Loucy (cell line): ENCODE data around the gene MYT1.
"Not testable (repeated sequence)": the region's sequence is repeated elsewhere in the genome, so short reads cannot be mapped to it uniquely, and the experiment has no call there.

Experiments used
- H2AFZ ChIP-seq: fragments of 200-600 bp; sonication (generic); 2 replicates; pipeline ENCODE4 v1.6.0; 2016; ENCODE audit warnings: antibody characterized with exemption, mild to moderate bottlenecking, low read length, moderate library complexity
- H3F3A ChIP-seq: fragments of 200-600 bp; 2 replicates; pipeline ENCODE4 v1.6.0; 2016; ENCODE audit warnings: antibody characterized with exemption, low read depth, mild to moderate bottlenecking
- H3K27me3 ChIP-seq: fragments of 200-600 bp; sonication (generic); 2 replicates; pipeline ENCODE4 v1.6.1; 2014; ENCODE audit warnings: low read length, mild to moderate bottlenecking; ENCODE audit not compliant: insufficient read depth, poor library complexity, severe bottlenecking
- H3K36me3 ChIP-seq: fragments of 200-600 bp; sonication (generic); 2 replicates; pipeline ENCODE4 v1.6.1; 2016; ENCODE audit warnings: low read length; ENCODE audit not compliant: insufficient read depth
- H3K4me1 ChIP-seq: fragments of 200-600 bp; sonication (generic); 2 replicates; pipeline ENCODE4 v1.5.1; 2014; ENCODE audit warnings: low read length, mild to moderate bottlenecking; ENCODE audit not compliant: insufficient read depth, poor library complexity, severe bottlenecking
- H3K4me2 ChIP-seq: fragments of 200-600 bp; sonication (generic); 2 replicates; pipeline ENCODE4 v1.6.0; 2014; ENCODE audit warnings: antibody characterized with exemption, low read length, low read depth, mild to moderate bottlenecking; ENCODE audit not compliant: poor library complexity, severe bottlenecking
- H3K4me3 ChIP-seq: fragments of 200-600 bp; sonication (generic); 2 replicates; pipeline ENCODE4 v1.5.1; 2014; ENCODE audit warnings: low read length, mild to moderate bottlenecking, mixed read lengths; ENCODE audit not compliant: poor library complexity, severe bottlenecking
- H3K79me2 ChIP-seq: fragments of 200-600 bp; sonication (generic); 2 replicates; pipeline ENCODE4 v1.6.1; 2014; ENCODE audit warnings: low read length; ENCODE audit not compliant: insufficient read depth
- H3K9ac ChIP-seq: fragments of 200-600 bp; sonication (generic); 2 replicates; pipeline ENCODE4 v1.6.0; 2014; ENCODE audit warnings: mild to moderate bottlenecking, low read depth, low read length, moderate library complexity; ENCODE audit not compliant: poor library complexity, severe bottlenecking
- H3K9me2 ChIP-seq: fragments of 200-600 bp; sonication (generic); replicated peaks from 2 replicates; pipeline ENCODE4 v1.6.1; 2016; ENCODE audit warnings: low read depth, low read length, mixed read lengths
- H3K9me3 ChIP-seq: fragments of 200-600 bp; sonication (generic); 2 replicates; pipeline ENCODE4 v1.6.1; 2014; ENCODE audit warnings: mild to moderate bottlenecking, antibody characterized with exemption, low read length, low read depth; ENCODE audit not compliant: insufficient read depth
- H4K20me1 ChIP-seq: fragments of 200-600 bp; sonication (generic); 2 replicates; pipeline ENCODE4 v1.6.0; 2014; ENCODE audit warnings: antibody characterized with exemption, low read length, mild to moderate bottlenecking; ENCODE audit not compliant: insufficient read depth, poor library complexity, severe bottlenecking
- EZH2phosphoT487 ChIP-seq: fragments of 200-600 bp; IDR thresholded peaks from 2 replicates; pipeline ENCODE4 v1.6.1; 2018; ENCODE audit warnings: antibody characterized with exemption, mild to moderate bottlenecking, moderate library complexity, borderline replicate concordance
- TF ChIP-seq, protein P1 (sequence below): fragments of 200-600 bp; sonication (generic); conservative IDR thresholded peaks from 2 replicates; pipeline ENCODE4 v1.5.1; 2014; ENCODE audit warnings: mild to moderate bottlenecking, antibody characterized with exemption, low read length

Gene MYT1

DNA sequence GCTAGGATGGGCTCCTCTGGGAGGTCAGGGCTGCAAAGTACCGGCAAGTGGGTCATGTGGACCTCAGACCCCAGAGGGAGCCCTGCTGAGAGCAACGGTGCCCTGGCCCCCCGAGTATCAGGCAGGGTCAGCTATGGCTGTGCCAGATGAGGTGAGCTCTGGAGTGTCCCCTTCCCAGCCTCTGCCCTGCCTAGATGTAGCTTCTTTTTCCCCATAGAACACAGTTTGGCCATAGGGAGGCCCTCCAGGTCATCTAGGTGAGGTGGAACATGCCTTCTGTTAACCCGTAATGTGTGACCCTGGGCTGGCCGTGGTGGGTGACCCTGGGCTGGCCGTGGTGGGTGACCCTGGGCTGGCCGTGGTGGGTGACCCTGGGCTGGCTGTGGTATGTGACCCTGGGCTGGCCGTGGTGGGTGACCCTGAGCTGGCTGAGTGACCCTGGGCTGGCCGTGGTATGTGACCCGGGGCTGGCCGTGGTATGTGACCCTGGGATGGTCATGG lies 70.1 kb downstream of the MYT1 start:
- Histone ChIP-seq H3K9ac (no peak overlapping the region), H2AFZ (no peak overlapping the region), H3K36me3 (no peaks in the 10 kb centered on the region), H3F3A (no peaks in the 10 kb centered on the region), H3K4me3 (no peak overlapping the region), H3K9me2 (no peaks in the 10 kb centered on the region), H3K27me3 (no peaks in the 10 kb centered on the region), H3K9me3 (peaks cover 12% of the 10 kb centered on the region; the same call in 1 of the 2 replicates), H3K79me2 (no peaks in the 10 kb centered on the region), H4K20me1 (no peaks in the 10 kb centered on the region), H3K4me1 (peaks cover 3% of the 10 kb centered on the region), H3K4me2 (no peak overlapping the region)
- TF ChIP-seq EZH2phosphoT487 = no peak

DNA sequence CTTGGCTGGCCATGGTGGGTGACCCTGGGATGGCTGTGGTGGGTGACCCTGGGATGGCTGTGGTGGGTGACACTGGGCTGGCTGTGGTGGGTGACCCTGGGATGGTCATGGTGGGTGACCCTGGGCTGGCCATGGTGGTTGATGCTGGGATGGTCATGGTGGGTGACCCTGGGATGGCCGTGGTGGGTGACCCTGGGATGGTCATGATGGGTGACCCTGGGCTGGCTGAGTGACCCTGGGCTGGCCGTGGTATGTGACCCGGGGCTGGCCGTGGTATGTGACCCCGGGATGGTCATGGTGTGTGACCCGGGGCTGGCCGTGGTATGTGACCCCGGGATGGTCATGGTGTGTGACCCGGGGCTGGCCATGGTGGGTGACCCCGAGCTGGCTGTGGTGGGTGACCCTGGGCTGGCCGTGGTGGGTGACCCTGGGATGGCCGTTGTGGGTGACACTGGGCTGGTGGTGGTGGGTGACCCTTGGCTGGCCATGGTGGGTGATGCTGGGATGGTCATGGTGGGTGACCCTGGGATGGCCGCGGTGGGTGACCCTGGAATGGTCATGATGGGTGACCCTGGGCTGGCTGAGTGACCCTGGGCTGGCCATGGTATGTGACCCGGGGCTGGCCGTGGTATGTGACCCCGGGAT lies 70.8 kb downstream of the MYT1 start:
- H3K9ac ChIP-seq, H3K4me2 ChIP-seq, H3K79me2 ChIP-seq, H3K9me2 ChIP-seq, H3K4me1 ChIP-seq, H3K4me3 ChIP-seq, H3K36me3 ChIP-seq, H4K20me1 ChIP-seq, H2AFZ ChIP-seq, H3F3A ChIP-seq, H3K27me3 ChIP-seq: not testable (repeated sequence)
- peaks cover 12% of the 10 kb centered on the region; the same call in 1 of the 2 replicates for H3K9me3 ChIP-seq

DNA sequence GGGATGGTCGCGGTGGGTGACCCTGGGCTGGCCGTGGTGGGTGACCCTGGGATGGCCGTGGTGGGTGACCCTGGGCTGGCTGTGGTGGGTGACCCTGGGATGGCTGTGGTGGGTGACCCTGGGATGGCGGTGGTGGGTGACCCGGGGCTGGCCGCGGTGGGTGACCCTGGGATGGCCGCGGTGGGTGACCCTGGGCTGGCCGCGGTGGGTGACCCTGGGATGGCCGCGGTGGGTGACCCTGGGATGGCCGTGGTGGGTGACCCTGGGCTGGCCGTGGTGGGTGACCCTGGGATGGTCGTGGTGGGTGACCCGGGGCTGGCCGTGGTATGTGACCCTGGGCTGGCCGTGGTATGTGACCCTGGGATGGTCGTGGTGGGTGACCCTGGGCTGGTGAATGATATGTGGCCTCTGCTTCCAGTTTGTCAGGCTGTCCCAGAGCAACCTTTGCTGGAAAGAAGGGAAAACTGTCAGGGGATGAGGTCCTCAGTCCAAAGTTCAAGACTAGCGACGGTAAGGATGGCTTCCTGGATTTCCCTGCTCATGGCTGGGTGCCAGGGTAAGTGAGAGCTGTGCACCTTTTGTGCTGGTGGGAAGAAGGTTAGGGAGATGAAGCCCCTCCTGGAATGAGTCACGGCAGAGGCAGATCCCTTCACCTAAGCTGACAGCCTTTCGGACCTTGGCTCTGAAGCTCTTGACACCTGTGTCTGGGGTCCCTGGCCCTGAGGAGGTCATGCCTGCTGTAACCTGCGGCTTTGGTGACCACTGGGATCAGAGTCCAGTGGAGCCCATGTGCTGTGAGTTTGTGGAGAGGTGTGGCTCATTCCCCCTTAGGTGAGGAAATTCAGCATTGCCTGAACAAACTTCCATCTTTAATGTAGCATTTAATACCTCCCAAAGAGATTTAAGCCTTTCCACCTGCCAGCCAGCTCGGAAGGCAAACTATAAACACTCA lies 72.2 kb downstream of the MYT1 start:
- Histone ChIP-seq H3K36me3 (no peaks in the 10 kb centered on the region), H3K27me3 (no peaks in the 10 kb centered on the region), H3K4me1 (peaks cover 3% of the 10 kb centered on the region), H3K4me2 (no peak overlapping the region), H3K4me3 (no peak overlapping the region), H2AFZ (no peak overlapping the region), H3F3A (no peaks in the 10 kb centered on the region), H3K79me2 (no peaks in the 10 kb centered on the region), H3K9me2 (no peaks in the 10 kb centered on the region), H4K20me1 (no peaks in the 10 kb centered on the region), H3K9me3 (peaks cover 17% of the 10 kb centered on the region; the same call in 1 of the 2 replicates), H3K9ac (no peak overlapping the region)
- TF ChIP-seq, protein P1, sequence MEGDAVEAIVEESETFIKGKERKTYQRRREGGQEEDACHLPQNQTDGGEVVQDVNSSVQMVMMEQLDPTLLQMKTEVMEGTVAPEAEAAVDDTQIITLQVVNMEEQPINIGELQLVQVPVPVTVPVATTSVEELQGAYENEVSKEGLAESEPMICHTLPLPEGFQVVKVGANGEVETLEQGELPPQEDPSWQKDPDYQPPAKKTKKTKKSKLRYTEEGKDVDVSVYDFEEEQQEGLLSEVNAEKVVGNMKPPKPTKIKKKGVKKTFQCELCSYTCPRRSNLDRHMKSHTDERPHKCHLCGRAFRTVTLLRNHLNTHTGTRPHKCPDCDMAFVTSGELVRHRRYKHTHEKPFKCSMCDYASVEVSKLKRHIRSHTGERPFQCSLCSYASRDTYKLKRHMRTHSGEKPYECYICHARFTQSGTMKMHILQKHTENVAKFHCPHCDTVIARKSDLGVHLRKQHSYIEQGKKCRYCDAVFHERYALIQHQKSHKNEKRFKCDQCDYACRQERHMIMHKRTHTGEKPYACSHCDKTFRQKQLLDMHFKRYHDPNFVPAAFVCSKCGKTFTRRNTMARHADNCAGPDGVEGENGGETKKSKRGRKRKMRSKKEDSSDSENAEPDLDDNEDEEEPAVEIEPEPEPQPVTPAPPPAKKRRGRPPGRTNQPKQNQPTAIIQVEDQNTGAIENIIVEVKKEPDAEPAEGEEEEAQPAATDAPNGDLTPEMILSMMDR = no peak
- TF ChIP-seq EZH2phosphoT487 = no peak

DNA sequence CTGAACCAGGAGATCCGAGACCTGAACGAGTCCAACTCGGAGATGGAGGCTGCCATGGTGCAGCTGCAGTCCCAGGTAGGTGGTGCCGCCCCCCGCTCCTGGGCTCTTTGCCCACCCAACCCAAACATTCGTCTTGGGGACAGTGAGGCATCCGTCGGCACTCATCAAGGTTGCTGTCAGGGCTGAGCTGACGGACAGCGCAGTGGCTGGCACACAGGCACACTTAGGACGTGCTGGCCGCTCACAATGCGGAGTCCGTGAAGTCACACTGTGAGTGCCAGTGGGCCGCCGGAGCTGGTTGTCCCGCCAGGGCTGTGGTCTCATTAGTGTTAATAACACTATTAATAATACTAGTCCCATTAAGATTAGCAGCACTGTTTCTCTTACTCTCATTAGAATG lies 73.1 kb downstream of the MYT1 start:
- Histone ChIP-seq H3K27me3 (no peaks in the 10 kb centered on the region), H3K4me1 (peaks cover 3% of the 10 kb centered on the region), H3K4me3 (no peak overlapping the region), H4K20me1 (no peaks in the 10 kb centered on the region), H2AFZ (no peak overlapping the region), H3K9me3 (peaks cover 19% of the 10 kb centered on the region; the same call in 1 of the 2 replicates), H3K79me2 (no peaks in the 10 kb centered on the region), H3K9me2 (no peaks in the 10 kb centered on the region), H3F3A (no peaks in the 10 kb centered on the region), H3K36me3 (no peaks in the 10 kb centered on the region), H3K9ac (no peak overlapping the region), H3K4me2 (no peak overlapping the region)
- TF ChIP-seq, protein P1 = no peak
- no peak for TF ChIP-seq EZH2phosphoT487
